H1 (cell line): ENCODE results near the gene TCN2. TPM values are rescaled to one million over a fixed set of nuclear protein-coding genes. Genes with fewer than 3 reads are reported as not detected.
A peak's percentile ranks its signal among the peaks of the same experiment; 100 is the strongest.

ENCODE experiments used
- CTCF ChIA-PET: fragments of 300-600 bp; sonication (Branson Sonifier 250); formaldehyde crosslinking; loops from one replicate; lab custom pipeline; 2021; ENCODE audit not compliant: partially characterized antibody; lab: Charles Lee
- POLR2A ChIA-PET: fragments of 300-600 bp; sonication (Branson Sonifier 250); formaldehyde crosslinking; loops from one replicate; lab custom pipeline; 2021; ENCODE audit warnings: inconsistent platforms; ENCODE audit not compliant: partially characterized antibody; lab: Charles Lee
- DNase-seq, 2 experiments: peaks; one replicate each; pipeline versions ENCODE4 v3.0.0 to v3.0.0-alpha.2; 2010 to 2022; ENCODE audit warnings: low spot score in 2 of 2, low read depth in 1 of 2, mixed read lengths in 1 of 2
- FAIRE-seq: peaks from 2 replicates; lab custom pipeline; 2011; peaks lifted over from hg19 to GRCh38; lab: Jason Lieb, UNC
- H2AFZ ChIP-seq: 2 replicates; pipeline ENCODE4 v1.8.1; 2012; ENCODE audit warnings: low read length, inconsistent platforms
- H2AK5ac ChIP-seq: 2 replicates; pipeline ENCODE4 v1.6.1; 2013; ENCODE audit warnings: low read depth, low read length
- H2BK120ac ChIP-seq: replicated peaks from 2 replicates; pipeline ENCODE3; 2013; ENCODE audit warnings: low read depth, low read length, inconsistent platforms
- H2BK12ac ChIP-seq: 2 replicates; pipeline ENCODE4 v1.6.1; 2013; ENCODE audit warnings: low read depth, low read length
- H2BK15ac ChIP-seq: 2 replicates; pipeline ENCODE4 v1.6.1; 2013; ENCODE audit warnings: low read length
- H2BK20ac ChIP-seq: 2 replicates; pipeline ENCODE4 v1.6.1; 2013; ENCODE audit warnings: low read length
- H2BK5ac ChIP-seq: 2 replicates; pipeline ENCODE4 v1.6.1; 2013; ENCODE audit warnings: low read depth, low read length
- H3K14ac ChIP-seq: 2 replicates; pipeline ENCODE4 v1.6.1; 2013; ENCODE audit warnings: inconsistent platforms; ENCODE audit not compliant: insufficient read length
- H3K18ac ChIP-seq: 2 replicates; pipeline ENCODE4 v1.6.1; 2013; ENCODE audit warnings: low read length; ENCODE audit errors: extremely low read depth
- H3K23ac ChIP-seq: 2 replicates; pipeline ENCODE4 v1.6.1; 2013; ENCODE audit warnings: inconsistent platforms; ENCODE audit not compliant: insufficient read length
- H3K23me2 ChIP-seq: 2 replicates; pipeline ENCODE4 v1.6.1; 2013; ENCODE audit warnings: low read depth, low read length
- H3K27ac ChIP-seq: 2 replicates; pipeline ENCODE4 v1.6.1; 2011; ENCODE audit warnings: low read depth, low read length, inconsistent platforms
- H3K27me3 ChIP-seq, 4 experiments: replicated peaks in 1 of 4; 1 replicate in 1 of 4; 2 replicates in 3 of 4; pipeline versions ENCODE4 v1.6.1 to v1.8.1; 2011 to 2013; ENCODE audit warnings: low read length in 3 of 4, mild to moderate bottlenecking in 3 of 4, inconsistent platforms in 2 of 4, mixed read lengths in 2 of 4, moderate library complexity in 1 of 4; ENCODE audit not compliant: control insufficient read depth in 3 of 4, insufficient read depth in 3 of 4; ENCODE audit errors: extremely low read depth in 1 of 4
- H3K36me3 ChIP-seq, 4 experiments: 2 replicates each; pipeline versions ENCODE4 v1.6.1 to v1.8.1; 2011 to 2013; ENCODE audit warnings: mild to moderate bottlenecking in 4 of 4, low read length in 3 of 4, moderate library complexity in 2 of 4, control low read depth in 1 of 4, inconsistent platforms in 1 of 4; ENCODE audit not compliant: insufficient read depth in 4 of 4, control insufficient read depth in 2 of 4
- H3K4ac ChIP-seq: replicated peaks from 2 replicates; pipeline ENCODE3; 2013; ENCODE audit warnings: low read length, low read depth, mixed read lengths, inconsistent platforms; ENCODE audit not compliant: insufficient read length
- H3K4me1 ChIP-seq, 4 experiments: replicated peaks in 1 of 4; 1 replicate in 1 of 4; 2 replicates in 3 of 4; pipeline versions ENCODE4 v1.6.1 to v1.8.1; 2011 to 2013; ENCODE audit warnings: low read length in 3 of 4, inconsistent platforms in 2 of 4, mixed read lengths in 1 of 4; ENCODE audit not compliant: insufficient read depth in 4 of 4, control insufficient read depth in 3 of 4
- H3K4me2 ChIP-seq, 2 experiments: 2 replicates each; pipeline versions ENCODE4 v1.6.1 to v1.8.1; 2011 to 2013; ENCODE audit warnings: low read depth in 2 of 2, low read length in 2 of 2, control low read depth in 1 of 2, inconsistent platforms in 1 of 2, mild to moderate bottlenecking in 1 of 2; ENCODE audit not compliant: insufficient read depth in 1 of 2
- H3K4me3 ChIP-seq, 4 experiments: fragments of 200-600, 300-600 bp in 1 of 4; sonication (generic), shearing (Covaris generic), sonication (Bioruptor Twin) in 1 of 4; 2 replicates each; pipeline versions ENCODE4 v1.5.1 to v1.8.1; 2011 to 2016; ENCODE audit warnings: low read length in 4 of 4, low read depth in 3 of 4, control low read depth in 2 of 4, inconsistent platforms in 2 of 4, mild to moderate bottlenecking in 2 of 4, mixed read lengths in 1 of 4, moderate library complexity in 1 of 4; ENCODE audit not compliant: insufficient read depth in 2 of 4; ENCODE audit errors: extremely low read depth in 1 of 4
- H3K56ac ChIP-seq: replicated peaks from 2 replicates; pipeline ENCODE3; 2013; ENCODE audit warnings: low read depth, mild to moderate bottlenecking, mixed read lengths, low read length, inconsistent platforms; ENCODE audit not compliant: insufficient read length
- H3K79me1 ChIP-seq: 2 replicates; pipeline ENCODE4 v1.6.1; 2013; ENCODE audit warnings: low read depth, low read length, control low read depth
- H3K79me2 ChIP-seq, 2 experiments: 2 replicates each; pipeline versions ENCODE4 v1.6.1 to v1.8.1; 2012 to 2013; ENCODE audit warnings: low read length in 2 of 2, mild to moderate bottlenecking in 2 of 2, inconsistent platforms in 1 of 2; ENCODE audit not compliant: insufficient read depth in 2 of 2, control insufficient read depth in 1 of 2
- H3K9ac ChIP-seq, 4 experiments: replicated peaks in 1 of 4; 1 replicate in 1 of 4; 2 replicates in 3 of 4; pipeline versions ENCODE4 v1.6.1 to v1.8.1; 2011 to 2013; ENCODE audit warnings: low read depth in 3 of 4, low read length in 3 of 4, control low read depth in 2 of 4, mild to moderate bottlenecking in 2 of 4, moderate library complexity in 2 of 4, inconsistent platforms in 1 of 4; ENCODE audit errors: extremely low read depth in 1 of 4
- H3K9me3 ChIP-seq, 2 experiments: 2 replicates each; pipeline versions ENCODE4 v1.6.1 to v1.8.1; 2012 to 2013; ENCODE audit warnings: mild to moderate bottlenecking in 2 of 2, moderate library complexity in 2 of 2, control low read depth in 1 of 2, inconsistent platforms in 1 of 2, low read depth in 1 of 2, low read length in 1 of 2, mixed read lengths in 1 of 2; ENCODE audit not compliant: insufficient read depth in 2 of 2
- H4K20me1 ChIP-seq, 2 experiments: replicated peaks in 1 of 2; 2 replicates each; pipeline versions ENCODE3 to v1.8.1; 2011 to 2013; ENCODE audit warnings: inconsistent platforms in 2 of 2, low read length in 2 of 2, mild to moderate bottlenecking in 1 of 2; ENCODE audit not compliant: insufficient read depth in 2 of 2, control insufficient read depth in 1 of 2
- H4K5ac ChIP-seq: 2 replicates; pipeline ENCODE4 v1.6.1; 2013; ENCODE audit warnings: low read length, low read depth, mixed read lengths, inconsistent platforms; ENCODE audit not compliant: insufficient read length
- H4K8ac ChIP-seq: 2 replicates; pipeline ENCODE4 v1.8.0; 2013; ENCODE audit warnings: mild to moderate bottlenecking, moderate library complexity, low read length, inconsistent platforms; ENCODE audit not compliant: insufficient read depth; ENCODE audit errors: extremely low read depth
- H4K91ac ChIP-seq: replicated peaks from 2 replicates; pipeline ENCODE3; 2013; ENCODE audit warnings: low read length, mixed read lengths, inconsistent platforms; ENCODE audit not compliant: insufficient read length
- CTBP2 ChIP-seq: IDR thresholded peaks from 2 replicates; pipeline ENCODE4 v1.7.0; 2011; ENCODE audit warnings: borderline replicate concordance, mild to moderate bottlenecking, moderate library complexity, mixed read lengths, low read length; ENCODE audit not compliant: insufficient read depth, insufficient read length
- ZNF274 ChIP-seq: IDR thresholded peaks from 2 replicates; pipeline ENCODE4 v1.7.0; 2012; ENCODE audit warnings: low read length, borderline replicate concordance; ENCODE audit errors: extremely low read depth
- WGBS, 2 experiments: shearing (Covaris generic) in 1 of 2; methylation state at CpG; one replicate each; pipeline versions ENCODE4 v1.1.6 to v1.1.7; 2013 to 2015; ENCODE audit warnings: low lambda C conversion rate in 2 of 2, mixed read lengths in 2 of 2, inconsistent platforms in 1 of 2, low coverage in 1 of 2, missing lambda C conversion rate in 1 of 2; ENCODE audit not compliant: insufficient replicate concordance in 2 of 2, insufficient coverage in 1 of 2, insufficient read length in 1 of 2; ENCODE audit errors: extremely low coverage in 1 of 2, missing lambda C conversion rate in 1 of 2; 5-methylcytosine and 5-hydroxymethylcytosine counted together
- polyA plus RNA-seq, 7 experiments: library from polyadenylated mRNA; depleted of rRNA in 3 of 7; stranded (reverse) in 5 of 7; unstranded in 2 of 7; fragments of >200 nt in 5 of 7; fragments of 200-250 nt in 2 of 7; gene quantifications; 1 replicate in 5 of 7; 2 replicates in 1 of 7; 4 replicates in 1 of 7; pipeline versions ENCODE4 v1.2.1 to v1.2.3, GENCODE V29; 2011 to 2013; ENCODE audit warnings: missing spikeins in 2 of 7, mixed read lengths in 2 of 7
- total RNA-seq: library from RNA; stranded (reverse); fragmentation: NEBNext Ultra II Directional; extraction: Animal tissue kit (Norgen Biotek cat#: 25700); gene quantifications from 2 replicates; pipeline ENCODE4 v1.2.1, GENCODE V29; 2021

The TCN2 gene
- total and polyA plus RNA-seq, 2 of the 8 experiments (the other 6 are each of a cell fraction or from before 2014, with no cell fraction given) = 30.0 to 87.8 TPM

DNA sequence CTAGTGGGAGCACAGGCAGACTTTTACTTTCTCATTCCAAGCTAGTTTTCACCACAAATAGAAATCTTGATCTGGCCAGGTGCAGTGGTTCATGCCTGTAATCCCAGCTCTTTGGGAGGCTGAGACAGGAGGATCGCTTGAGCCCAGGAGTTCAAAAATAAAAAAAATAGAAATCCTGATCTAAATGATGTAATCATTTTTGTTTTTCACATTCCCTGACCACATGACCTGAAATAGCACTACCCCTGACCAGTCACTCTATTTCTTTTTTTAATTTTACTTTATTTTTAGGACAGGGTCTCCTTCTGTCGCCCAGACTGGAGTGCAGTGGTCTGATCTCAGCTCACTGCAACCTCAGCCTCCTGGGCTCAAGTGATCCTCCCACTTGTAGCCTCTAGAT, 2.3 kb upstream of the TCN2 start:
- Histone ChIP-seq H3K23me2 (peaks cover 9% of the 10 kb centered on the region; the same call in 1 of the 2 replicates), H2AFZ (no peak overlapping the region), H2BK12ac (peak overlapping the region; percentile 20; the same call in 1 of the 2 replicates), H3K79me2 (peaks cover 0 to 15% of the 10 kb centered on the region in 2 experiments; a peak in 2 of 4 replicates), H3K27ac (no peak overlapping the region), H4K91ac (no peak overlapping the region), H2BK20ac (0 out of 2 replicates have a peak overlapping the region, but pooled peaks have one; percentile 76), H2AK5ac (no peak overlapping the region), H3K4me2 (no peak overlapping the region; a peak in 1 of 4 replicates), H3K36me3 (peaks cover 0 to 3% (median under 1%) of the 10 kb centered on the region in 4 experiments; a peak in 2 of 8 replicates), H3K14ac (no peak overlapping the region), H3K9me3 (no peaks in the 10 kb centered on the region), H4K20me1 (peaks cover 0 to 2% of the 10 kb centered on the region in 2 experiments), H2BK120ac (no peak overlapping the region), H4K8ac (no peak overlapping the region), H3K4ac (no peak overlapping the region), H3K56ac (no peak overlapping the region), H3K4me1 (peaks cover 3 to 31% (median 12%) of the 10 kb centered on the region in 4 experiments), H3K18ac (no peak overlapping the region), H3K27me3 (no peaks in the 10 kb centered on the region), H3K9ac (no peak overlapping the region), H2BK15ac (0 out of 2 replicates have a peak overlapping the region, but pooled peaks have one; percentile 83), H3K79me1 (0 out of 2 replicates have a peak, but pooled peaks cover under 1% of the 10 kb centered on the region), H3K23ac (no peak overlapping the region), H3K4me3 (no peak overlapping the region), H4K5ac (no peak overlapping the region), H2BK5ac (no peak overlapping the region)
- no peak for FAIRE-seq
- ChIA-PET POLR2A (interaction anchor here (1.1 to 1.8 kb wide), 2 partner anchors 10 to 31 kb away, joined by 4 read pairs; no protein-coding TSS in a partner anchor), CTCF (interaction anchor here (0.7 to 7.0 kb wide), 15 partner anchors 8 to 292 kb away, joined by 3 to 52 read pairs (median 3); partner anchors contain the start of genes PES1, SEC14L3 and SLC35E4)
- TF ChIP-seq CTBP2 (no peak), ZNF274 (no peak)
- WGBS, 2 experiments = 96% methylated on average over 2 of the region's 2 CpGs; no CpG with 5 or more reads in 1 of the 2 experiments
- DNase-seq = no peak
